Stimulated activated naive CD8-positive, alpha-beta T cell treated with anti-CD3 and anti-CD28 coated beads, Interleukin-15, amount 100 ng/mL, for 72 hours (primary cell): Measurements from ENCODE around the gene SNX22.

Experiments used
- ATAC-seq: fragments of 150-1000 bp; cut with Tn5 transposase; 2 replicates; pipeline ENCODE4 v1.10.0; 2021; ENCODE audit warnings: mild to moderate bottlenecking, moderate library complexity
- DNase-seq, 2 donors: peaks; one replicate each; pipeline ENCODE4 v3.0.0; 2021 to 2022
- H3K27ac Mint-ChIP-seq, 2 donors: one replicate each; pipeline ENCODE4 v1.8.0; 2022; ENCODE audit warnings: mild to moderate bottlenecking in 2 of 2, mixed read lengths in 2 of 2, moderate library complexity in 2 of 2
- H3K27me3 Mint-ChIP-seq: one replicate; pipeline ENCODE4 v1.8.0; 2022; ENCODE audit warnings: mixed read lengths
- H3K4me1 Mint-ChIP-seq: one replicate; pipeline ENCODE4 v1.8.0; 2022; ENCODE audit warnings: mild to moderate bottlenecking, mixed read lengths
- H3K4me3 Mint-ChIP-seq, 2 donors: one replicate each; pipeline ENCODE4 v1.8.0; 2022; ENCODE audit warnings: mild to moderate bottlenecking in 2 of 2, mixed read lengths in 2 of 2, moderate library complexity in 1 of 2
- H3K9me3 Mint-ChIP-seq, 2 donors: one replicate each; pipeline ENCODE4 v1.8.0; 2022; ENCODE audit warnings: mixed read lengths in 2 of 2

The SNX22 gene

GRCh38 chr15:64161688-64162477, 10.4 kb downstream of the SNX22 start:
- peak overlapping the region; percentile 83 to 95 for H3K27ac Mint-ChIP-seq

GRCh38 chr15:64162478-64162868, 10.9 kb downstream of the SNX22 start:
- Mint-ChIP-seq H3K27me3 (no peaks in the 10 kb centered on the region), H3K9me3 (no peaks in the 10 kb centered on the region), H3K27ac (peak overlapping the region; percentile 87 to 95), H3K4me3 (peak overlapping the region; percentile 85 to 86), H3K4me1 (peaks cover 52% of the 10 kb centered on the region)
- no peak for DNase-seq
- peak; percentile 26 for ATAC-seq

More at GRCh38 chr15:64161688-64162477, 10.4 kb downstream of the SNX22 start:
- no peak for DNase-seq
- peak overlapping the region; percentile 85 to 86 for H3K4me3 Mint-ChIP-seq
- no peaks in the 10 kb centered on the region for H3K9me3 Mint-ChIP-seq
- no peak for ATAC-seq
- no peaks in the 10 kb centered on the region for H3K27me3 Mint-ChIP-seq
- peaks cover 52% of the 10 kb centered on the region for H3K4me1 Mint-ChIP-seq

- peak within 1 kb of the TSS; percentile 87 to 88 for H3K4me3 Mint-ChIP-seq
- no peaks in the 10 kb centered on the region for H3K9me3 Mint-ChIP-seq
- H3K27me3 Mint-ChIP-seq = no peaks in the 10 kb centered on the region
- H3K4me1 Mint-ChIP-seq = peaks cover 52% of the 10 kb centered on the region
- ATAC-seq = peak; percentile 95
- peak; percentile 98 to 99 for DNase-seq
- H3K27ac Mint-ChIP-seq = peak within 1 kb of the TSS; percentile 95 to 98
Observed at GRCh38 chr15:64162869-64163658, 11.5 kb downstream of the SNX22 start, which contains the start of gene PPIB. Gene PPIB (minus strand): TSS chr15:64163022. CDS start chr15:64162986, 36 bp downstream.

- Mint-ChIP-seq H3K4me3 (peak overlapping the region; percentile 87 to 88), H3K9me3 (no peaks in the 10 kb centered on the region), H3K27me3 (no peaks in the 10 kb centered on the region), H3K4me1 (peaks cover 47% of the 10 kb centered on the region), H3K27ac (peak overlapping the region; percentile 95 to 98)
- peak; percentile 13 for ATAC-seq
- DNase-seq = no peak
Observed at GRCh38 chr15:64163659-64164362, 12.3 kb downstream of the SNX22 start.

- Mint-ChIP-seq H3K4me3 (peak overlapping the region; percentile 43 to 88), H3K9me3 (no peaks in the 10 kb centered on the region), H3K27ac (peak overlapping the region in 1 of 2 donors; percentile 26), H3K27me3 (no peaks in the 10 kb centered on the region), H3K4me1 (peaks cover 41% of the 10 kb centered on the region)
- DNase-seq (no peak), ATAC-seq (no peak)
Observed at GRCh38 chr15:64164436-64164835, 12.9 kb downstream of the SNX22 start.

- DNase-seq (no peak), ATAC-seq (no peak)
- H3K27ac Mint-ChIP-seq = no peak overlapping the region
Observed at GRCh38 chr15:64166102-64166890, 14.8 kb downstream of the SNX22 start.

GRCh38 chr15:64180235-64180824, 28.8 kb downstream of the SNX22 start:
- no peaks in the 10 kb centered on the region for H3K4me1 Mint-ChIP-seq
- no peak for ATAC-seq
- H3K4me3 Mint-ChIP-seq = no peak overlapping the region
- H3K27ac Mint-ChIP-seq = no peak overlapping the region
- no peaks in the 10 kb centered on the region for H3K9me3 Mint-ChIP-seq
- H3K27me3 Mint-ChIP-seq = no peaks in the 10 kb centered on the region
- no peak for DNase-seq

More at GRCh38 chr15:64166102-64166890, 14.8 kb downstream of the SNX22 start:
- Mint-ChIP-seq H3K4me3 (no peak overlapping the region), H3K9me3 (no peaks in the 10 kb centered on the region), H3K27me3 (no peaks in the 10 kb centered on the region), H3K4me1 (peaks cover 30% of the 10 kb centered on the region)

- H3K27ac Mint-ChIP-seq = no peak overlapping the region
- no peaks in the 10 kb centered on the region for H3K27me3 Mint-ChIP-seq
- H3K4me1 Mint-ChIP-seq = no peaks in the 10 kb centered on the region
- ATAC-seq = no peak
- H3K9me3 Mint-ChIP-seq = no peaks in the 10 kb centered on the region
- H3K4me3 Mint-ChIP-seq = no peak overlapping the region
- no peak for DNase-seq
Observed at GRCh38 chr15:64182859-64183370, 31.4 kb downstream of the SNX22 start.

- ATAC-seq (no peak), DNase-seq (no peak)
- no peak overlapping the region for H3K4me3 Mint-ChIP-seq
- no peaks in the 10 kb centered on the region for H3K27me3 Mint-ChIP-seq
- H3K4me1 Mint-ChIP-seq = no peaks in the 10 kb centered on the region
- H3K9me3 Mint-ChIP-seq = no peaks in the 10 kb centered on the region
- no peak overlapping the region for H3K27ac Mint-ChIP-seq
Observed at GRCh38 chr15:64185146-64185911, 33.8 kb downstream of the SNX22 start.

GRCh38 chr15:64187396-64188191, 36.1 kb downstream of the SNX22 start:
- Mint-ChIP-seq H3K4me3 (no peak overlapping the region), H3K27ac (peak overlapping the region in 1 of 2 donors; percentile 30), H3K27me3 (no peaks in the 10 kb centered on the region), H3K9me3 (no peaks in the 10 kb centered on the region), H3K4me1 (no peaks in the 10 kb centered on the region)
- DNase-seq (no peak), ATAC-seq (peak; percentile 28)

GRCh38 chr15:64191971-64192830, 40.7 kb downstream of the SNX22 start:
- no peaks in the 10 kb centered on the region for H3K27me3 Mint-ChIP-seq
- H3K27ac Mint-ChIP-seq = no peak overlapping the region
- H3K9me3 Mint-ChIP-seq = no peaks in the 10 kb centered on the region
- ATAC-seq (no peak), DNase-seq (no peak)
- no peaks in the 10 kb centered on the region for H3K4me1 Mint-ChIP-seq
- no peak overlapping the region for H3K4me3 Mint-ChIP-seq

- H3K9me3 Mint-ChIP-seq = no peaks in the 10 kb centered on the region
Observed at GRCh38 chr15:64193971-64194370, 42.4 kb downstream of the SNX22 start.

More at GRCh38 chr15:64193971-64194370, 42.4 kb downstream of the SNX22 start:
- Mint-ChIP-seq H3K4me1 (no peaks in the 10 kb centered on the region), H3K4me3 (no peak overlapping the region), H3K27me3 (no peaks in the 10 kb centered on the region), H3K27ac (peak overlapping the region in 1 of 2 donors; percentile 19)
- ATAC-seq = no peak
- DNase-seq = no peak
